Panc1 (cell line): ENCODE measurements around the gene FLII. TPM values are rescaled to one million over a fixed set of nuclear protein-coding genes. Genes with fewer than 3 reads are reported as not detected.

Experiments
- ATAC-seq: fragments of 200-7000 bp; cut with Tn5 transposase; 2 replicates; pipeline ENCODE4 v1.9.1; 2020; ENCODE audit warnings: mild to moderate bottlenecking, moderate library complexity
- BruUV-seq: library from RNA; stranded (reverse); fragments of 400-500 nt; replicated peaks from 2 replicates; lab custom pipeline; 2021; lab: Mats Ljungman, UMichigan
- CTCF ChIA-PET: fragments of 300-600 bp; sonication (Branson Sonifier 250); formaldehyde crosslinking; loops from one replicate; lab custom pipeline; 2022; ENCODE audit warnings: antibody characterized with exemption; lab: Charles Lee
- POLR2A ChIA-PET: fragments of 300-600 bp; sonication (Branson Sonifier 250); formaldehyde crosslinking; loops from one replicate; lab custom pipeline; 2022; ENCODE audit warnings: antibody characterized with exemption; lab: Charles Lee
- DNase-seq: peaks from one replicate; pipeline ENCODE4 v3.0.0-alpha.2; 2010; ENCODE audit warnings: low read depth, low spot score
- H3K27ac ChIP-seq: 2 replicates; pipeline ENCODE4 v1.5.1; 2011; ENCODE audit warnings: mild to moderate bottlenecking, low read length, inconsistent platforms
- H3K27me3 ChIP-seq: fragments of 200-500 bp; sonication (Bioruptor generic); 2 replicates; pipeline ENCODE4 v1.6.0; 2014; ENCODE audit warnings: low read length, inconsistent platforms; ENCODE audit not compliant: control insufficient read depth, insufficient read depth
- H3K36me3 ChIP-seq: fragments of 200-500 bp; sonication (Bioruptor generic); 2 replicates; pipeline ENCODE4 v1.5.1; 2014; ENCODE audit warnings: inconsistent platforms, mild to moderate bottlenecking, low read length, moderate library complexity; ENCODE audit not compliant: control insufficient read depth, insufficient read depth
- H3K4me1 ChIP-seq: 2 replicates; pipeline ENCODE4 v1.5.1; 2011; ENCODE audit warnings: inconsistent platforms, mild to moderate bottlenecking, low read length, moderate library complexity; ENCODE audit not compliant: control insufficient read depth, insufficient read depth
- H3K4me3 ChIP-seq, 2 experiments: 2 replicates each; pipeline ENCODE4 v1.5.1; 2011 to 2012; ENCODE audit warnings: low read depth in 2 of 2, low read length in 2 of 2, mild to moderate bottlenecking in 2 of 2, inconsistent platforms in 1 of 2, moderate library complexity in 1 of 2
- H3K9me3 ChIP-seq: fragments of 200-500 bp; sonication (Bioruptor generic); 2 replicates; pipeline ENCODE4 v1.5.1; 2014; ENCODE audit warnings: low read depth, mild to moderate bottlenecking, inconsistent platforms, low read length, moderate library complexity; ENCODE audit not compliant: control insufficient read depth, insufficient read depth
- CTCF ChIP-seq: fragments of 450-650 bp; IDR thresholded peaks from 2 replicates; pipeline ENCODE4 v1.5.1; 2017; ENCODE audit warnings: mild to moderate bottlenecking
- POLR2AphosphoS5 ChIP-seq: IDR thresholded peaks from 2 replicates; pipeline ENCODE4 v1.6.1; 2012; ENCODE audit warnings: mild to moderate bottlenecking, low read depth, low read length, moderate library complexity
- SIN3A ChIP-seq: IDR thresholded peaks from 2 replicates; pipeline ENCODE4 v1.6.1; 2012; ENCODE audit warnings: low read depth, mild to moderate bottlenecking, low read length, moderate library complexity, borderline replicate concordance; ENCODE audit not compliant: insufficient read depth
- TCF7L2 ChIP-seq: IDR thresholded peaks from 2 replicates; pipeline ENCODE4 v1.6.1; 2011; ENCODE audit warnings: mild to moderate bottlenecking, low read depth, low read length, inconsistent platforms
- in situ Hi-C: cut with HindIII; loops from 2 replicates; pipeline ENCODE4 v1.10.0; 2016; ENCODE audit warnings: low sequenced_read_pairs, low pct_unique_long_range_greater_than_20kb
- intact Hi-C: fragments of 100-400 bp; cut with micrococcal nuclease; formaldehyde crosslinking; loops from one replicate; pipeline ENCODE4 v1.10.0; 2022; ENCODE audit not compliant: unreplicated experiment
- total RNA-seq: library from RNA; stranded (reverse); gene quantifications from one replicate; pipeline ENCODE4 v1.2.1, GENCODE V29; 2021; ENCODE audit not compliant: unreplicated experiment
- TF ChIP-seq, protein P1 (sequence below), 2 experiments: IDR thresholded peaks; 2 replicates each; pipeline ENCODE4 v1.6.1; 2011 to 2012; ENCODE audit warnings: low read depth in 2 of 2, control low read depth in 1 of 2, low read length in 1 of 2, mild to moderate bottlenecking in 1 of 2, moderate library complexity in 1 of 2; ENCODE audit not compliant: insufficient read depth in 1 of 2

FLII gene
- total RNA-seq, 1 experiment from 2014 or later: 207 TPM

GRCh38 chr17:18270046-18270931 is 11.8 kb upstream of the FLII start:
- POLR2A ChIA-PET: no interaction called here
- no peaks in the 10 kb centered on the region for H3K4me1 ChIP-seq
- DNase-seq: no peak
- intact Hi-C loops: no loop called here
- H3K9me3 ChIP-seq: no peaks in the 10 kb centered on the region
- ATAC-seq: no peak
- H3K36me3 ChIP-seq: no peaks in the 10 kb centered on the region
- no peak overlapping the region for H3K27ac ChIP-seq
- no peaks in the 10 kb centered on the region for H3K27me3 ChIP-seq
- H3K4me3 ChIP-seq: no peak overlapping the region
- TF ChIP-seq SIN3A (no peak), POLR2AphosphoS5 (peak; percentile 44; the same call in 1 of the 2 replicates)
- TF ChIP-seq, protein P1, sequence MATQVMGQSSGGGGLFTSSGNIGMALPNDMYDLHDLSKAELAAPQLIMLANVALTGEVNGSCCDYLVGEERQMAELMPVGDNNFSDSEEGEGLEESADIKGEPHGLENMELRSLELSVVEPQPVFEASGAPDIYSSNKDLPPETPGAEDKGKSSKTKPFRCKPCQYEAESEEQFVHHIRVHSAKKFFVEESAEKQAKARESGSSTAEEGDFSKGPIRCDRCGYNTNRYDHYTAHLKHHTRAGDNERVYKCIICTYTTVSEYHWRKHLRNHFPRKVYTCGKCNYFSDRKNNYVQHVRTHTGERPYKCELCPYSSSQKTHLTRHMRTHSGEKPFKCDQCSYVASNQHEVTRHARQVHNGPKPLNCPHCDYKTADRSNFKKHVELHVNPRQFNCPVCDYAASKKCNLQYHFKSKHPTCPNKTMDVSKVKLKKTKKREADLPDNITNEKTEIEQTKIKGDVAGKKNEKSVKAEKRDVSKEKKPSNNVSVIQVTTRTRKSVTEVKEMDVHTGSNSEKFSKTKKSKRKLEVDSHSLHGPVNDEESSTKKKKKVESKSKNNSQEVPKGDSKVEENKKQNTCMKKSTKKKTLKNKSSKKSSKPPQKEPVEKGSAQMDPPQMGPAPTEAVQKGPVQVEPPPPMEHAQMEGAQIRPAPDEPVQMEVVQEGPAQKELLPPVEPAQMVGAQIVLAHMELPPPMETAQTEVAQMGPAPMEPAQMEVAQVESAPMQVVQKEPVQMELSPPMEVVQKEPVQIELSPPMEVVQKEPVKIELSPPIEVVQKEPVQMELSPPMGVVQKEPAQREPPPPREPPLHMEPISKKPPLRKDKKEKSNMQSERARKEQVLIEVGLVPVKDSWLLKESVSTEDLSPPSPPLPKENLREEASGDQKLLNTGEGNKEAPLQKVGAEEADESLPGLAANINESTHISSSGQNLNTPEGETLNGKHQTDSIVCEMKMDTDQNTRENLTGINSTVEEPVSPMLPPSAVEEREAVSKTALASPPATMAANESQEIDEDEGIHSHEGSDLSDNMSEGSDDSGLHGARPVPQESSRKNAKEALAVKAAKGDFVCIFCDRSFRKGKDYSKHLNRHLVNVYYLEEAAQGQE (IDR thresholded peaks at IDR 0.05; ENCODE audit: insufficient read depth in 1 of 2, low read depth in 2 of 2, low read length in 1 of 2): no peak
- CTCF ChIA-PET: no interaction called here
- in situ Hi-C loops: no loop called here
- no TSS peak for BruUV-seq

DNA sequence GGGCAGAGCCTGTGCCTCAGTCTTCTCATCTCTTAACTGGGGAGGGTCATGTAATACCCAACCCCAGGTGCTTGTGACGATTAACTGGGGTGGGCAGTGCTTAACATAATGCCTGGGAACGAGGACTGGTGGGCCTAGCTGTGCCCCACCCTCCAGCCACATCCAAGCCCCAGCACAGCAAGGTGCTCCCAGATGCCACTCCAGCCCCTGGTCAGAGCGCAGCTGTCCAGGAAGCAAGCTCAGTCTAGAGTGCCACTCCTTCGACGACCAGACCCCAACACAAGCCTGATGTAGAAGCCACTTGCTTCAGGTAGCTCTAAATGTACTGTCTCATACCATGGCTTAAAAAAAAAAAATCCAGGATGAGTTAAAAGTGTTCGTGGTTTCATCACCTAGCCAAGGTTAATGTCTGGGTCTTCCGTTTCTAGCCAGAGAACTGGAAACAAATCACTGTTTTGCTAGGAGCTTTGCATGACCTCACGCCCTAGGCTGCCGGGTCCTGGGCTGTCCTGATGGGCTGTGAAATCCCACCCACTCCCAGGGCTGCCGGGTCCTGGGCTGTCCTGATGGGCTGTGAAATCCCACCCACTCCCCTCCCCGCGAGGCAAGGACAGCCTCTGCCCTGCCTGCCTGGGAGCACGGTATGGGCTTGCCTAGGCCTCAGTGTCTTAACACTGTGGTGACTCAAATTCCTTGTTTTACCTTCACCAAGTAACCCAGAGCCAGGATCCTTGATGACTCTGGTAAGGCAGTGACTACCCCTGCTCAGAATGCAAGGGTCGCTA is 9.6 kb upstream of the FLII start:
- ChIA-PET POLR2A (interaction anchor here (0.5 kb wide), 1 partner anchor 68 kb away, joined by 4 read pairs; no protein-coding TSS in a partner anchor), CTCF (no interaction called here)
- BruUV-seq: no TSS peak
- H3K36me3 ChIP-seq: no peaks in the 10 kb centered on the region
- ATAC-seq (peak; percentile 35; the same call in 1 of the 2 replicates), DNase-seq (no peak)
- intact Hi-C loops (no loop called here), in situ Hi-C loops (no loop called here)
- H3K4me1 ChIP-seq: no peaks in the 10 kb centered on the region
- no peaks in the 10 kb centered on the region for H3K9me3 ChIP-seq
- H3K27ac ChIP-seq: no peak overlapping the region
- TF ChIP-seq, protein P1 (IDR thresholded peaks at IDR 0.05; ENCODE audit: insufficient read depth in 1 of 2, low read depth in 2 of 2, low read length in 1 of 2): no peak
- TF ChIP-seq SIN3A (no peak), TCF7L2 (no peak), CTCF (no peak), POLR2AphosphoS5 (0 out of 2 replicates have a peak, but pooled peaks have one; percentile 14)
- no peak overlapping the region for H3K4me3 ChIP-seq
- H3K27me3 ChIP-seq: no peaks in the 10 kb centered on the region
